Posterior vena cava (tissue), 2 donors: ENCODE measurements around the gene MBOAT2. TPM values are rescaled to one million over a fixed set of nuclear protein-coding genes. Genes with fewer than 3 reads are reported as not detected.
A peak's percentile ranks its signal among the peaks of the same experiment; 100 is the strongest.

Experiments used
- DNase-seq: peaks from one replicate; pipeline ENCODE4 v3.0.0-alpha.2; 2020; ENCODE audit warnings: low spot score
- intact Hi-C, 2 donors: fragments of 100-400 bp; cut with DNase I; formaldehyde crosslinking; loops; one replicate each; pipeline versions ENCODE4 v1.14.1 to v1.14.2; 2022 to 2023
- total RNA-seq, 2 donors: library from RNA; stranded (reverse); fragmentation: NEBNext Ultra II Directional; extraction: Animal tissue kit (Norgen Biotek cat#: 25700); gene quantifications; one replicate each; pipeline ENCODE4 v1.2.1, GENCODE V29; 2021
- donor health status: DM: yes; HTN: yes; CAD: no.
- donor health status: DM: yes; HTN: yes; CAD: no.

Gene MBOAT2
- total RNA-seq, 2 donors from 2014 or later, result 9.4 to 16.1 TPM

- intact Hi-C loops, result no loop called here
- DNase-seq, result no peak
Observed at GRCh38 chr2:9020267-9020666, 16.8 kb upstream of the MBOAT2 start.

DNA sequence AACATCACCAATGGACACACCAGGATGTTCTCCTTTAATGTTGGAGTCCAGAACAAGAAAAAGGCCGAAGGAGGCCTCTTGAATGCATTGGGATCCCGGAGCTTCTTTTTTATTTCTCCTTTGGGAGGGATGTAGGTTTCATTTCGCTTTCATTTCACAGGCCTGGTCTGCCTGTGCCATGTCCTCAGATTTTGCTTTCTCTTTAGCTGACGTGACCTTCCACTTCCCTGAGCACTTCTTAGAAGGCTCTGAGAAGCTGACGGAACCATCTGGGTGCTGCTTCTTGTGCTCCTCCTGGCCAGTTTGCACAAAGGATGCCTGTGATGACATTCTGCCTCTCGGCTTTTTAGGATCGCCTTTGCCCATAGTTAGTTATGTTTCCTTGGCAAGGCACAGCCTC is 15.1 kb upstream of the MBOAT2 start:
- intact Hi-C loops, result no loop called here
- no peak for DNase-seq

DNA sequence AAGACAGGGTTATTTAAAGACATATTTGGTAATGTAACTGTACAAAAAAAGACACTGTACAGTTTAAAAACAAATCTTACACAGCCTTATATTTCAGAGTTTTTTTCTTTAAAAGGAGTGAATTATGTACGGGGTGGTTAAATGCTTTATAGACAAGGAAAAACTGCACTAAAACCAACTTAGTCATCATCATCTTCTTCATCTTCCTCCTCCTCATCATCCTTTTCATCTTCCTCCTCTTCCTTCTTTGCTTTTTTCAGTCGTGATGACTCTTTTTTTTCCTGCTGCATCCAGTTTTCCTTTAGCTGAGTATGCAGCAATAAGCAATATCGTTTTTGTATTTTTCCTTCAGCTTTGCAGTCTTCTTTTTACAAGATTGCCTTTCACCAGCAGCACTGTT is 14.6 kb upstream of the MBOAT2 start:
- DNase-seq, result no peak
- intact Hi-C loops, result no loop called here

- intact Hi-C loops, result no loop called here
- DNase-seq, result no peak
Observed at GRCh38 chr2:9017411-9017810, 13.9 kb upstream of the MBOAT2 start.

GRCh38 chr2:9015998-9016397 is 12.5 kb upstream of the MBOAT2 start:
- intact Hi-C loops, result no loop called here
- no peak for DNase-seq

GRCh38 chr2:9013403-9013802 is 9.9 kb upstream of the MBOAT2 start:
- no peak for DNase-seq
- intact Hi-C loops, result no loop called here

DNA sequence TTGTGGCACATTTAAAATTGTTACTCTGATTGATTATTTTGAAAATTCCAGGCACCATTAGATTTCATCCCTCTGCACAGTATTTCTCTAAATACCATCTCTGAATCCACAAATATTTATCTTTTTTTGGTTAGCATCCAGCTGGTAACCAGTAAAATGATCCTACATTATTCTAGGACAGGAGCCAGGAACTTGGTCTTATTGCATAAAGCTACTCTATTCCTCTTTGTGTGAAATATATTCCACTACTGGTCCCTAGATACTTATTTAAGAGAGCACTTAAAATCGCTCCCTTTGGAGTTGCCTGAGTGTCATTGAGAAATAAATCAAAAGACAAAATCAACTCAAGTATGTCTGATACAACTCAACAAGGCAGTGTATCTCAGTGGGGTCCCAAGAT is 7.4 kb upstream of the MBOAT2 start:
- no peak for DNase-seq
- intact Hi-C loops, result no loop called here

GRCh38 chr2:9008951-9009664 is 5.6 kb upstream of the MBOAT2 start:
- intact Hi-C loops, result no loop called here
- DNase-seq, result no peak

DNA sequence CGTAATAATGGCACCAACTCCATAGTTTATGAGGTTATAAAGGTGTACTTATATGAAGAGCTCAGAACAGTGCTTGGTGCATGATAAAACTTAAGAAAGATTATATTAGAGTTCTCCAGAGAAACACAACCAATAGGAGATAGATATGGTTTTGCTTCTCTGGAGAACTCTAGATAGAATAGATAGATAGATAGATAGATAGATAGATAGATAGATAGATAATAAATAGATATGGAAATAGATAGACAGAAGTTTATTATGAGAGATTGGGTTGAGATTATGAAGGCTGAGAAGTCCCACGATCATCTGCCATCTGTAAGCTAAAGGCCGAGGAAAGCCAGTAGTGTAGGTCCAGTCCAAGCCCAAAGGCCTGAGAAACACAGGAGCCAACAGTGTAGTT is 2.9 kb upstream of the MBOAT2 start:
- no peak for DNase-seq
- intact Hi-C loops, result no loop called here

- intact Hi-C loops, result no loop called here
- DNase-seq, result no peak
Observed at GRCh38 chr2:9004338-9005204, 1.1 kb upstream of the MBOAT2 start.

GRCh38 chr2:9003366-9003615 is 193 bp downstream of the MBOAT2 start:
- intact Hi-C loops, result no loop called here

GRCh38 chr2:9002637-9003365 is 683 bp downstream of the MBOAT2 start:
- intact Hi-C loops, result no loop called here
- DNase-seq, result peak; percentile 84

More at GRCh38 chr2:9003366-9003615, 193 bp downstream of the MBOAT2 start:
- DNase-seq, result no peak

DNA sequence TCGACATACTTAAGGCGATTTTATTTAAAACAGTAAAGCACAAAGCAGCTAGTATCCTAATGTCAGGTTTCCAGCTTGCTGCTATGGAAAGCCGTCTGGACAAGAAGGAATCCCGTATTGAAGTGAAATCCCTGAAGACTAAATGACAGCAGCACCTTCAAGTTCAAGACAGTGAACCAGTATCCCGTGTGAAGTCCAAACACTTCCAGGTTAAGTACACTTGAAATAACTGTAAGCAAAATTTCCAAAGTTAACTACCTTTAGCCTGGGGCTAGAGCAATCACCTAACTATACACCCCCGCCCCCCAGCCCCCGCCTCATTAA is 1.2 kb downstream of the MBOAT2 start:
- intact Hi-C loops, result no loop called here
- no peak for DNase-seq

- no peak for DNase-seq
- intact Hi-C loops, result no loop called here
Observed at GRCh38 chr2:9001778-9002177, 1.7 kb downstream of the MBOAT2 start.

DNA sequence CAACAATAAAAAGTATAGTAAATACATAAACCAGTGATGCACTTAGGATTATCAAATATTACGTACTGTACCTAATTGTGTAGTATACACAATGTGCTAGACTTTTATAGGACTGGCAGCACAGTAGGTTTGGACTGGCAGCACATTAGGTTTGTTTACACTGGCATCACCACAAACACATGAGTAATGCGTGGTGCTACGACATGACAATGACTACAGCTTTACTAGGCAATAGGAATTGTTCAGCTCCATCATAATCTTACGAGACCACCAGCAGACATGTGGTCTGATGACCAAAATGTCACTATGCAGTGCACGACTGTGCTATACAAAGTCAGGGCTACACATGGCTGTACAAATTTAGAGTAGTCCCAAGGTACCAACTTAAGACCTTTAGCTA is 2.3 kb downstream of the MBOAT2 start:
- intact Hi-C loops, result no loop called here
- no peak for DNase-seq

GRCh38 chr2:9000442-9000841 is 3.0 kb downstream of the MBOAT2 start:
- DNase-seq, result no peak
- intact Hi-C loops, result no loop called here

GRCh38 chr2:8999797-9000196 is 3.7 kb downstream of the MBOAT2 start:
- intact Hi-C loops, result loop anchor here in 1 of 2 donors (5.0 kb wide), 1 partner anchor 898 kb away; no protein-coding TSS in a partner anchor
- DNase-seq, result no peak

- no peak for DNase-seq
- intact Hi-C loops, result loop anchor here in 1 of 2 donors (5.0 kb wide), 1 partner anchor 898 kb away; no protein-coding TSS in a partner anchor
Observed at GRCh38 chr2:8999102-8999446, 4.4 kb downstream of the MBOAT2 start.

GRCh38 chr2:8998418-8999101 is 4.9 kb downstream of the MBOAT2 start:
- intact Hi-C loops, result loop anchor here in 1 of 2 donors (5.0 kb wide), 1 partner anchor 899 kb away; no protein-coding TSS in a partner anchor
- no peak for DNase-seq

- intact Hi-C loops, result loop anchor here in 1 of 2 donors (5.0 kb wide), 1 partner anchor 900 kb away; no protein-coding TSS in a partner anchor
- no peak for DNase-seq
Observed at GRCh38 chr2:8997631-8998030, 5.9 kb downstream of the MBOAT2 start.
